ENCODE data around the gene MTNR1A. TPM values are rescaled to one million over a fixed set of nuclear protein-coding genes. Genes with fewer than 3 reads are reported as not detected.

The MTNR1A gene
- total and polyA plus RNA-seq, 2 donors from 2014 or later = 1.5 TPM; not detected in 1

GRCh38 chr4:186586205-186586604, 30.8 kb upstream of the MTNR1A start:
- DNase-seq = no peak
- intact Hi-C loops (cut with DNase I) = loop anchor here (5.0 kb wide), 1 partner anchor 289 kb away; no protein-coding TSS in a partner anchor

GRCh38 chr4:186584912-186585311, 29.5 kb upstream of the MTNR1A start:
- intact Hi-C loops (cut with DNase I) = loop anchor here (5.0 kb wide), 1 partner anchor 288 kb away; no protein-coding TSS in a partner anchor
- Histone ChIP-seq H3K9ac (ENCODE audit: low read length in 3 of 3) (no peak overlapping the region), H3K9me3 (ENCODE audit: control insufficient read depth in 2 of 3, insufficient read depth in 1 of 3, low read length in 3 of 3) (no peaks in the 10 kb centered on the region), H3K4me3 (ENCODE audit: low read length in 3 of 3) (no peak overlapping the region), H3K4me1 (ENCODE audit: control insufficient read depth in 2 of 3, insufficient read depth in 2 of 3, low read depth in 1 of 3, low read length in 3 of 3) (no peaks in the 10 kb centered on the region), H3K27me3 (ENCODE audit: control insufficient read depth, insufficient read depth, low read length) (no peaks in the 10 kb centered on the region), H3K27ac (ENCODE audit: low read depth in 2 of 2, low read length in 2 of 2) (no peak overlapping the region), H3K36me3 (ENCODE audit: control insufficient read depth in 2 of 3, insufficient read depth in 3 of 3, low read length in 3 of 3) (peaks cover 0 to 23% (median 6%) of the 10 kb centered on the region in 3 donors)
- FAIRE-seq = no peak
- no peak for TF ChIP-seq CTCF (IDR thresholded peaks at IDR 0.05; ENCODE audit: borderline replicate concordance, extremely low read depth, insufficient read depth)
- DNase-seq = no peak

More at GRCh38 chr4:186586205-186586604, 30.8 kb upstream of the MTNR1A start:
- H3K4me3 ChIP-seq (ENCODE audit: low read length in 3 of 3) = no peak overlapping the region
- no peak overlapping the region for H3K27ac ChIP-seq (ENCODE audit: low read depth in 2 of 2, low read length in 2 of 2)
- no peak overlapping the region for H3K9ac ChIP-seq (ENCODE audit: low read length in 3 of 3)
- no peaks in the 10 kb centered on the region for H3K9me3 ChIP-seq (ENCODE audit: control insufficient read depth in 2 of 3, insufficient read depth in 1 of 3, low read length in 3 of 3)
- no peaks in the 10 kb centered on the region for H3K27me3 ChIP-seq (ENCODE audit: control insufficient read depth, insufficient read depth, low read length)
- H3K4me1 ChIP-seq (ENCODE audit: control insufficient read depth in 2 of 3, insufficient read depth in 2 of 3, low read depth in 1 of 3, low read length in 3 of 3) = no peaks in the 10 kb centered on the region
- TF ChIP-seq CTCF (IDR thresholded peaks at IDR 0.05; ENCODE audit: borderline replicate concordance, extremely low read depth, insufficient read depth) = no peak
- no peak for FAIRE-seq
- H3K36me3 ChIP-seq (ENCODE audit: control insufficient read depth in 2 of 3, insufficient read depth in 3 of 3, low read length in 3 of 3) = peaks cover 0 to 23% (median 6%) of the 10 kb centered on the region in 3 donors

DNA sequence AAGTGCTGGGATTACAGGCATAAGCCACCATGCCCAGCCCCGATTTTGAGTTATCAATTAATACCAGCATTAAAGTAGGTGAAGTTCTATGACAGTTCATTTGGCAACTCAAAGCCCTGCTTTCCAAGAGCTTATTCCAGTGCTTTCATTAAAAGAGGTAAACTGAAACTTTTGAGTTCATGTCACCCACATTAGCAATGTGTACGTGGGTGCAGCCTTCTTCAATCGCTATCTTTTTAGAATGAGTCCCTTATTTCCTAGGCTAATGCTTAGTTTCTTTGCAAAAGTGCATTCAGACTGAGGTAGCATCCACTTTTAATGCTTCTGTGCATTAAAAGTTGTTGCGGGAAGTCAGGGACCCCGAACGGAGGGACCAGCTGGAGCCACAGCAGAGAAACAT, 26.1 kb upstream of the MTNR1A start:
- TF ChIP-seq CTCF (IDR thresholded peaks at IDR 0.05; ENCODE audit: borderline replicate concordance, extremely low read depth, insufficient read depth) = no peak
- Histone ChIP-seq H3K4me1 (ENCODE audit: control insufficient read depth in 2 of 3, insufficient read depth in 2 of 3, low read depth in 1 of 3, low read length in 3 of 3) (no peaks in the 10 kb centered on the region), H3K9ac (ENCODE audit: low read length in 3 of 3) (no peak overlapping the region), H3K4me3 (ENCODE audit: low read length in 3 of 3) (no peak overlapping the region), H3K27ac (ENCODE audit: low read depth in 2 of 2, low read length in 2 of 2) (no peak overlapping the region), H3K9me3 (ENCODE audit: control insufficient read depth in 2 of 3, insufficient read depth in 1 of 3, low read length in 3 of 3) (no peaks in the 10 kb centered on the region), H3K36me3 (ENCODE audit: control insufficient read depth in 2 of 3, insufficient read depth in 3 of 3, low read length in 3 of 3) (peaks cover 0 to 10% (median 6%) of the 10 kb centered on the region in 3 donors), H3K27me3 (ENCODE audit: control insufficient read depth, insufficient read depth, low read length) (no peaks in the 10 kb centered on the region)
- FAIRE-seq = no peak
- DNase-seq = no peak
- intact Hi-C loops (cut with DNase I) = no loop called here

DNA sequence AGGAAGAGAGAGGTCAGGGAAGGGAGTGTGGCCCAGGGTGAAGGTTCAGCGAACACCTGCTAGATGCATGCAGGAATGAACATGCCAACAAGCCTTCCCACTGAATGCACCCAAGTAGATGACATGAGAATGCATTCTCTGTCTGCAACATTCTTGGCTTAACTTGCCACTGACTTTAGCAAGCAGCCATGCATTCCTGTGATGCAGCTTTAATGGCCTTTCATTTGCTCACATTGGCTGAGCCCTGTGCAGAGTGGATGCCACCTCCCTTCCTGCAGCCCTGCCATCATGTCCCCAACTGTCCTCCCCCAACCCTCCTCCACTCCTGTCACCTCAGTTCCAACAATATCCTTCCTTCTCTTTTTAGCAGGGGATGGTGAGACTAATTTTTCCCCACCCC, 25.3 kb upstream of the MTNR1A start:
- Histone ChIP-seq H3K9me3 (ENCODE audit: control insufficient read depth in 2 of 3, insufficient read depth in 1 of 3, low read length in 3 of 3) (no peaks in the 10 kb centered on the region), H3K4me3 (ENCODE audit: low read length in 3 of 3) (no peak overlapping the region), H3K27ac (ENCODE audit: low read depth in 2 of 2, low read length in 2 of 2) (no peak overlapping the region), H3K4me1 (ENCODE audit: control insufficient read depth in 2 of 3, insufficient read depth in 2 of 3, low read depth in 1 of 3, low read length in 3 of 3) (no peaks in the 10 kb centered on the region), H3K36me3 (ENCODE audit: control insufficient read depth in 2 of 3, insufficient read depth in 3 of 3, low read length in 3 of 3) (peaks cover 0 to 6% (median 4%) of the 10 kb centered on the region in 3 donors), H3K9ac (ENCODE audit: low read length in 3 of 3) (no peak overlapping the region), H3K27me3 (ENCODE audit: control insufficient read depth, insufficient read depth, low read length) (no peaks in the 10 kb centered on the region)
- DNase-seq (peak in 2 of 5 donors; percentile 9 to 15), FAIRE-seq (no peak)
- no peak for TF ChIP-seq CTCF (IDR thresholded peaks at IDR 0.05; ENCODE audit: borderline replicate concordance, extremely low read depth, insufficient read depth)
- intact Hi-C loops (cut with DNase I) = no loop called here

All from kidney (tissue), 14 donors.